ENCODE results near the gene ZNF284.
A peak's percentile ranks its signal among the peaks of the same experiment; 100 is the strongest.
"Not testable (repeated sequence)": the region's sequence is repeated elsewhere in the genome, so short reads cannot be mapped to it uniquely, and the experiment has no call there.

ZNF284 gene

DNA sequence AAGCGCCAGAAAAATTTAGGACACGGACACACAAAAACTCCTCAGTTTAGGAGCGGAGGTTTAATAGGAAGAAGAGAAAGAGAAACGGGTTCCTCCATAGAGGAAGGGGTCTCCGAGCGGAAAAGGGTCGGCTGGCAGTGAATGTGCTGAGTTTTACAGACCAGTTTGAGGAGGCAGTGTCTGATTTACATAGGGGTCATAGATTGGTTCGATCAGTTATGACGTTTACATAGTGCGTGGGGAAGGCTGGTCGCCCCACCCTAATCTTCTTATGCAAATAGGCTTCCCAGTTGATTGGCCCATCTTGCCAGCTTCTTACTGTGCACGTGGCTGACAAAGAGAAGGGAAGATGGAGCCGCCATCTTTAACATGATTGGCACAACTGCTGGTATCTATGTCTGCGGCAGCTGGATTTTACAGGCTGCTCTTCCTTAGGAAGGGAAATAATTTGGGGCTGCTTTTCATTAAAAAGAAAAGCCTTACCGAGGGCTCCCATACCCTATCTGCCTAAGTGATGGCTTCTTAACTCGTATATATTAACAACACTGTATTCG lies 40.0 kb downstream of the ZNF284 start:
- no peak for DNase-seq (ENCODE audit: low read depth)

DNA sequence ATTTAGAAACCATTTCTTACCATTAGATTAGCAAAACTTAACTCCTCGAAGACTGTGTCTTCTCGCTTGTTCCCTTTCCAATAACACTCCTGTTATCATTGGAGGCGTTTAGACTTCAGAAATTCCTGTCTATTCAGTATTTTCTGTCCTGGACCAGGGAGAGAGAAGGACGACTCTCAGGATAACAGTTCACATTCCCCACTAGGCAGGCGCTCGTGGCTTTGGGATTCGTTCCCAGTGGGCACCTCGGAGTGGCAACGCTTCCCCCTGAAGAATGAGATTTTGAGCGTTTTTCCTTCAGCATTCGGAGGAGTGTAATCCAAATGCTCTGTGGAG lies 40.8 kb downstream of the ZNF284 start:
- no peak for DNase-seq (ENCODE audit: low read depth)

DNA sequence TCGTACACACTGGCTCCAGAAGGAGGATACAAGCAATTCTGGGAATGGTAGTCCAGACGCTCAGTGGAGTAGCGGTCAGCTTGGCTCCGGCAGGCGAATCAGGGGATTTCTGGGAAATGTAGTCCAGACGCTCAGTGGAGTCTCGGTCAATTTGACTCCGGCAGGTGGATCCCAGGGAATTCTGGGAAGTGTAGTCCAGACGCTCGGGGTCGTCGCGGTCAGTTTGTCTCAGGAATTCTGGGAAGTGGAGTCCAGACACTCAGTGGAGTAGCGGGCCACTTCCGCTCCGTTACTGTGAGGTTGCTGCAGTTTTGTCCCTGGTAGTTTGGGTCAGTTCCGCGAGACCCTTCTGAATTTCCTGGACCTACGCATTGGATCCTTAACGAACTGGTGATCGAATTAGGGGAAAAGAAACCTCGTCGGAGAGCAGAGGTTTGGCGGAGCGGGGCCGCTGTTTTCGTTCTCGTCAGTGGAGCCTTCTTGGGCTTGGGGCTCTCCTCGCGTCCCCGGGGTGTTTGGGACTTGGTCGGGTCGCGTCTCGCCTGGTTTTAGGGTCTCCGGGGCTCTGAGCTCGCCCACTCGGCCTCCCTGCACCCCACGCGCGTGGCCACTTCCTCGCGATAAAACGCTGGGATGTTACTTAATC lies 41.3 kb downstream of the ZNF284 start, which contains the start of gene ZNF225:
Gene ZNF225 (plus strand): TSS at position 262 of the 646 bp plus-strand sequence. CDS start 2,429 bp downstream, outside the sequence.
- DNase-seq (ENCODE audit: low read depth) = peak; percentile 71

DNA sequence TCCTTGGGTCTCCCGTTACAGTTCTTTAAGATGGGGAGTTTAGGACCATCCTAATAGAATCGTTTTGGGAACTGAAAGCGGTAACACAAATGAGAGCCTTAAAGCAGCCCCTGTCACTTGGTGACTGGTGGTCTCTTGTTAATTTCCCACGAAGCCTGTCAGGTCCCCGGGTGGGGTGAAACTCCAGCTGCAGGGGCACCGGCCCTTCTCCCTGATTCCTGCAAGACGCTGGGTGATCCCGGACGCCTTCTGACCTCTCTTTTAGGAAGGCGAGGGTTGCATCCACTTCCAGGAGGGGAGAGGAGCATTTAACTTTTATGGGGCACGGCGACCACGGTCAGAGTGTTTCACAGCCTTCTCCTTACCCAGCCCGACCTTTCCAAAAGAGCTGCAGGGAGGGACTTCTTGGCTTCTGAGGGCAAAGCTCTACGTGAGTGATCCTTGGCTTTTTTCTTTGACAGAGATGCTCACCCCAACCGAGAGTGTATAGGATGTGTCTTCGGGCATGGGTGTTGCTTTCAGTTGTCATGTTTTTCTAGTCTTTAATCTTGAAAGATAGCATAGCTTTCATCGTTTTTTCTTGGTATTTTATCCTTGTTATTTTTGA lies 41.9 kb downstream of the ZNF284 start:
- DNase-seq (ENCODE audit: low read depth) = no peak

DNA sequence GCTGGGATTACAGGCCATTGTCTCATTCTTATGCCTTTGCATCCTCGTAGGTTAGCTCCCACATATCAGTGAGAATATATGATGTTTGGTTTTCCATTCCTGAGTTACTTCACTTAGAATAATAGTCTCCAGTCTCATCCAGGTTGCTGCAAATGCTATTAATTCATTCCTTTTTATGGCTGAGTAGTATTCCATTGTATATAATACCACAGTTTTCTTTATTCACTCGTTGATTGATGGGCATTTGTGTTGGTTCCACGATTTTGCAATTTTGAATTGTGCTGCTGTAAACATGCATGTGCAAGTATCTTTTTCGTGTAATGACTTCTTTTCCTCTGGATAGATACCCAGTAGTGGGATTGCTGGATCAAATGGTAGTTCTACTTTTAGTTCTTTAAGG lies 49.2 kb downstream of the ZNF284 start:
- not testable (repeated sequence) for DNase-seq (ENCODE audit: low read depth)

DNA sequence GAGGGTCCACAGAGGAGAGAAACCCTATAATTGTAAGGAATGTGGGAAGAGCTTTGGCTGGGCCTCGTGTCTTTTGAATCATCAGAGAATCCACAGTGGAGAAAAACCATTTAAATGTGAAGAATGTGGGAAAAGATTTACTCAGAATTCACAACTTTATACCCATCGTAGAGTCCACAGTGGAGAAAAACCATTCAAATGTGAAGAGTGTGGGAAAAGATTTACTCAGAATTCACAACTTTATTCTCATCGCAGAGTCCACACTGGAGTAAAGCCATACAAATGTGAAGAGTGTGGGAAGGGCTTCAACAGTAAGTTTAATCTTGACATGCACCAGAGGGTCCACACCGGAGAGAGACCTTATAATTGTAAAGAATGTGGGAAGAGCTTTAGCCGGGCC lies 60.0 kb downstream of the ZNF284 start:
- DNase-seq (ENCODE audit: low read depth) = no peak

All from T-helper 22 cell (primary cell).